ENCODE data around the gene FPGS. TPM values are rescaled to one million over a fixed set of nuclear protein-coding genes. Genes with fewer than 3 reads are reported as not detected.

The FPGS gene
- total RNA-seq, 1 donor from 2014 or later, result 42.4 TPM

- H3K27ac Mint-ChIP-seq, result no peak overlapping the region
- no peak overlapping the region for H3K4me3 Mint-ChIP-seq
Observed at GRCh38 chr9:127860779-127861178, 58.1 kb downstream of the FPGS start.

GRCh38 chr9:127862075-127863011 is 59.7 kb downstream of the FPGS start:
- Mint-ChIP-seq H3K27me3 (no peaks in the 10 kb centered on the region), H3K4me3 (no peak overlapping the region), H3K27ac (no peak overlapping the region), H3K36me3 (peaks cover 3% of the 10 kb centered on the region), H3K4me1 (ENCODE audit: unreplicated experiment) (peaks cover 26% of the 10 kb centered on the region), H3K9me3 (no peaks in the 10 kb centered on the region)
- TF ChIP-seq CTCF (conservative IDR thresholded peaks at IDR 0.05), result no peak
- DNase-seq (ENCODE audit: extremely low spot score, unreplicated experiment), result no peak

More at GRCh38 chr9:127860779-127861178, 58.1 kb downstream of the FPGS start:
- H3K36me3 Mint-ChIP-seq, result peaks cover 2% of the 10 kb centered on the region
- no peak for DNase-seq (ENCODE audit: extremely low spot score, unreplicated experiment)
- H3K9me3 Mint-ChIP-seq, result no peaks in the 10 kb centered on the region
- no peak for TF ChIP-seq CTCF (conservative IDR thresholded peaks at IDR 0.05)
- H3K4me1 Mint-ChIP-seq (ENCODE audit: unreplicated experiment), result peaks cover 27% of the 10 kb centered on the region
- no peaks in the 10 kb centered on the region for H3K27me3 Mint-ChIP-seq

- H3K9me3 Mint-ChIP-seq, result no peaks in the 10 kb centered on the region
- TF ChIP-seq CTCF (conservative IDR thresholded peaks at IDR 0.05), result no peak
Observed at GRCh38 chr9:127863191-127863621, 60.5 kb downstream of the FPGS start.

More at GRCh38 chr9:127863191-127863621, 60.5 kb downstream of the FPGS start:
- Mint-ChIP-seq H3K36me3 (peaks cover 3% of the 10 kb centered on the region), H3K27ac (no peak overlapping the region), H3K4me3 (no peak overlapping the region), H3K4me1 (ENCODE audit: unreplicated experiment) (peaks cover 22% of the 10 kb centered on the region), H3K27me3 (no peaks in the 10 kb centered on the region)
- DNase-seq (ENCODE audit: extremely low spot score, unreplicated experiment), result no peak

Small RNAs within 50 kb of the gene (microRNA-seq; reads per million reads assigned to microRNA genes)
- gene MIR2861, result not detected
- not detected for gene MIR3960

Other genes starting within 250 kb of the FPGS start
- gene STXBP1, start 190.6 kb upstream of the FPGS start, total RNA-seq (ENCODE audit: low replicate concordance), result 43.1 and 48.8 TPM in 2 replicates
- gene CFAP157, start 95.9 kb upstream of the FPGS start, total RNA-seq (ENCODE audit: low replicate concordance), result 0.26 and 8.0 TPM in 2 replicates
- 12.0 and 13.9 TPM in 2 replicates for gene PTRH1, start 87.2 kb upstream of the FPGS start, total RNA-seq (ENCODE audit: low replicate concordance)
- gene TTC16, start 86.8 kb upstream of the FPGS start, total RNA-seq (ENCODE audit: low replicate concordance), result 0.10 TPM in 1 of 2 replicates, not detected in the other
- gene TOR2A, start 67.6 kb upstream of the FPGS start, total RNA-seq (ENCODE audit: low replicate concordance), result 21.5 and 21.9 TPM in 2 replicates
- gene SH2D3C, start 24.2 kb upstream of the FPGS start, total RNA-seq (ENCODE audit: low replicate concordance), result 1.6 and 7.1 TPM in 2 replicates
- 65.8 and 77.3 TPM in 2 replicates for gene CDK9, start 16.8 kb upstream of the FPGS start, total RNA-seq (ENCODE audit: low replicate concordance)
- 0.86 and 1.6 TPM in 2 replicates for gene ENG, start 51.8 kb downstream of the FPGS start, total RNA-seq (ENCODE audit: low replicate concordance)
- 35.2 and 59.8 TPM in 2 replicates for gene AK1, start 74.8 kb downstream of the FPGS start, total RNA-seq (ENCODE audit: low replicate concordance)
- gene ST6GALNAC6, start 96.7 kb downstream of the FPGS start, total RNA-seq (ENCODE audit: low replicate concordance), result 19.8 and 32.6 TPM in 2 replicates
- 11.9 and 17.5 TPM in 2 replicates for gene ST6GALNAC4, start 114.2 kb downstream of the FPGS start, total RNA-seq (ENCODE audit: low replicate concordance)
- 5.8 and 9.4 TPM in 2 replicates for gene PIP5KL1, start 127.9 kb downstream of the FPGS start, total RNA-seq (ENCODE audit: low replicate concordance)
- gene DPM2, start 135.0 kb downstream of the FPGS start, total RNA-seq (ENCODE audit: low replicate concordance), result 41.6 and 56.3 TPM in 2 replicates
- 61.1 and 74.8 TPM in 2 replicates for gene EEIG1, start 178.1 kb downstream of the FPGS start, total RNA-seq (ENCODE audit: low replicate concordance)

Data from type B pancreatic cell (in vitro differentiated cells).